CD4-positive, alpha-beta T cell treated with Interleukin-17A for 1 hour (primary cell): Measurements from ENCODE around the gene XG.
"Not testable (repeated sequence)": the region's sequence is repeated elsewhere in the genome, so short reads cannot be mapped to it uniquely, and the experiment has no call there.

Source experiments
- DNase-seq: peaks from one replicate; pipeline ENCODE4 v3.0.0-alpha.2; 2020

The XG gene

DNA sequence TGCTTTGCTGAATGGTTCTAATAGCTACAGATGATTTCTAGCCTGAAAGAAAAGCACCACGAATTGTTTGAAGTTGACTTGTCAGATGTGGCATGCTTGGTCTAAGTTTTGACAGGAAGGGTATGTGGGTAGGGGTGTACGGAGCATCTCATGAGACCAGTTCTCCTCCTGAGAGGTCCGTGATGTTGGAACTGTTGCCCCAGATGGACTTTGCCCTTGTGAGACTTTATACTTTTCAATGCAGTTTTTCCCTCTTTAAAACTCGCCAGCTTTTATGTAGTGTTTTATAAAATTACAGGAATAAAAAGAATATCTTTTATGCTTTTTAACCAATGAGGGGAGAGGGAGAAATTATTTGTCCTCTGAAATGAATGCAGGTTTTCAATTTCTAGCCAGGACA, 16.6 kb upstream of the XG start:
- DNase-seq = no peak

DNA sequence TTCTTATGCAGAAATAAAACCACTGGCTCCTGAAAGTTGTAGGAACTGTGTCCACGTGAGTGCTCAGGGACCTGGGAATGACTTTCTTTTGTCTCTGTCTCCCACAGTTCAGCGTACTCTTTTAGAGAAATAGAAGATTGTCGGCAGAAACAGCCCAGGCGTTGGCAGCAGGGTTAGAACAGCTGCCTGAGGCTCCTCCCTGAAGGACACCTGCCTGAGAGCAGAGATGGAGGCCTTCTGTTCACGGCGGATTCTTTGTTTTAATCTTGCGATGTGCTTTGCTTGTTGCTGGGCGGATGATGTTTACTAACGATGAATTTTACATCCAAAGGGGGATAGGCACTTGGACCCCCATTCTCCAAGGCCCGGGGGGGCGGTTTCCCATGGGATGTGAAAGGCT, 11.2 kb upstream of the XG start:
- no peak for DNase-seq

DNA sequence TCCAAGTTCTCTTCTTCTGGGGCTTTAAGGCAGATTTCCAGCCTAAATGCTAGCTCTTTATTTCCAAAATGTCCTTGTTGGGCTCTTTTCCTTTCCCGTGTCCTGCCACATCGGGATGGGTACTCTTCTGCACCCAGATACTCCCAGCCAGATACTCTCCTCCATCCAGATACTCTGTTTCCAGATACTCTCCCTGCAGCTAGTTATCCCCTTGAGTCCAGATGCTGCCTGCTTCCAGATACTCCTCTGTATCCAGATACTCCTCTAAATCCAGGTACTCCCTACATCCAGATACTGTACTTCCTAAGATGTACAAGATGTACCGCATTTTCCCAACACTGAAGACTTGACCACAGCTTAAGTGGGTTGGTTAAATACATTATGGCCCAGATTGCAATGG, 10.5 kb upstream of the XG start:
- no peak for DNase-seq

DNA sequence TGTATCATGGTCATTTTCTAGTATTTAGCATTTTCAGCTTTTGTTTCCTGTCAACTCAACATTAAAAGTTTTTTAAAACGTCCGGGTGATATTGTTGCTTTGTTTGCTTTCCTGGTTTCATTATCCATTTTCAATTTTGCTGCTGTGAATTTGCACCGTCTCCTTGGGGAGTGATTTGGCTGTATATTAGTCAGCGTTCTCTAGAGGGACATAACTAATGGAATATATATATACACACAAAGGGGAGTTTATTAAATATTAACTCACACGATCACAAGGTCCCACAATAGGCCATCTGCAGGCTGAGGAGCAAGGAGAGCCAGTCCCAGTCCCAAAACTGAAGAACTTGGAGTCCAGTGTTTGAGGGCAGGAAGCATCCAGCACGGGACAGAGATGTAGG, 5.6 kb upstream of the XG start:
- not testable (repeated sequence) for DNase-seq

DNA sequence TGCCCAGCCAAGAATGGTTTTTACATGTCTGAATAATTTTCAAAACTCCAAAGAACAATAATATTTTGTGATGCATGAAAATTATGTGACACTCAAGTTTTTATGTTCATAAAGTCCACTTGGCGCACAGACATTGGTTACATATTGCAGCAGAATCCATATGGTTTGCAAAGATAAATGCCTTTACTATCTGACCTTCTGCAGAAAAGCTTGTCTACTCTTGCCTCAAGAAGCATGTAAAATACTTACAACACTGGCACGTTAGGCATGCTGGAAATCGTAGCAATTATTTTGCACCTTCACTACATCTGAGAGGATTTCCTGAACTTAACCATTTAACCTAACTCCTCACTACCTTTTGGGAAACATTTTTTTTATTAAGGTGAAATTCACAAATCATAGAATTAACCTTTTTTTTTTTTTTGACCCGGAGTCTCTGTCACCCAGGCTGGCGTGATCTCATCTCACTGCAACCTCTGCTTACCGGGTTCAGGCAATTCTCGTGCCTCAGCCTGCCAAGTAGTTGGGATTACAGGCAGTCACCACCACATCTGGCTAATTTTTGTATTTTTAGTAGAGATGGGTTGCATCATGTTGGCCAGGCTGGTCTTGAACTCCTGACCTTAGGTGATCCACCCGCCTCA, 3.5 kb upstream of the XG start:
- no peak for DNase-seq

DNA sequence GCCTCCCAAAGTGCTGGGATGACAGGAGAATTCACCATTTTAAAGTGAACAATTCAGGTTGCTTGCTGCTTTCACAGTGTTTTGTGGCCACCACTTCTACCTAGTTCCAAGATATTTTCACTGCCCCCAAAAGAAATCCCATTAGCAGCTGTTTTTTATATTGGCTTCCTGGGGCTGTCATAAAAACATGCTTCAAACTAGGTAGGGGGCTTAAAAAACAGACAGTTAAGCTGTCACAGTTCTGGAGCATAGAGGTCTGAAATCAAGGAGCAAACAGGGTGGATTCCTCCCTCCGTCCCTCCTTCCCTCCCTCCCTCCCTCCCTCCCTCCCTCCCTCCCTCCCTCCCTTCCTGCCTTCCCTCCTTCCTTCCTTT, 3.0 kb upstream of the XG start:
- DNase-seq = no peak

DNA sequence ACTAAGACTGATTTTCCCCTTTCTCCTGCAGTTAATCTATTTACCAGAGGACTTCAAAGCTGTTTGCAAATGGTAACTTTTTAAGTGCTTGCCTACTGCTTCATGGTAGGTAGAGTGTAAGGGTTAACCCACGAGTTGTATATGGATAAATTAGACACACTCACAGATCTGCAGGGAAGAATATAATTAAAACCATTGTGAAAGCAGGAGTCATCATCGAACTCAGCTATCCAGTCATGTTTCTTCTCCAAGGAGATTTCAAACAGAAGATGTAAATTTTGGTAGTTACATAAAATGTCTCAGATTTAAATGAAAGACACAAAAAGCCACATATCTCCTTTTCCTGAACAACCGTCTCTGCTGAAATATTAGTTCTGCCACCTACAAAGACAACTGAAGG, 549 bp upstream of the XG start:
- no peak for DNase-seq

DNA sequence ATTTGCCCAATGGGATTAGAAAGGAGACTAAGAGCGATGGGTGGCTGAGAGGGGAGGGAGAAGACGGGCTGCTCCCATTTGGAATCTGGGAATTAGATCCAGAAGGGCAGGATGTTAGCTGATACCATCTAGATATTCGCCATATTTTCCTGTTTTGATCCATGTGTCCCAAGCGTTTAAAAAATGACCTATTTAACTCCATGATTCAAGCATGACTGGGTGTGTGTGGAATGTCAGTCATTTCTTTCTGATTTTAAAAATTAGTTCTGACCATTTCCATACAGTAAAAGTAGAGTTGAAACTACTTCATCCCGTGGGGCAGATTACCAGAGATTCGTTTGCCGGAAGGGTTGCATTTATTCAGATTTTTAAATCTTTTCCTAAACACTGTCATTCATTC, 601 bp downstream of the XG start:
- not testable (repeated sequence) for DNase-seq

DNA sequence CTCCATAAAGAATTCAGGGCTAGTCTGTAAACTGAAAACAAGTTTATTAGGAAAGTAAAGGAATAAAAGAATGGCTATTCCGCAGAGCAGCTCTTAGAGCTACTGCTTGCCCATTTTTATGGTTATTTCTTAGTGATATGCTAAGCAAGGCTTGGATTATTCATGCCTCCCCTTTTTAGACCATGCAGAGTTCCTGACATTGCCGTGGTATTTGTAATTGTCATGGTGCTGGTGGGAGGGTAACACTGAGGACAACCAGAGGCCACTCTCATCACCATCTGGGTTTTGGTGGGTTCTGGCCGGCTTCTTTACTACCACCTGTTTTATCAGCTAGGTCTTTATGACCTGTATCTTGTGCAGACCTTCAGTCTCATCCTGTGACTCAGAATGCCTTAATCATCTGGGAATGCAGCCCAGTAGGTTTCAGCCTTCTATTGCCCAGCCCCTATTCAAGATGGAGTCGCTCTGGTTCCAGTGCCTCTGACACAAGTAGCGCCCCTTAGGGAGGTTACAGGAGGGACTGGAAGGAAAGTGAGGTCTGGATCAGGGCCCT, 3.4 kb downstream of the XG start:
- not testable (repeated sequence) for DNase-seq

DNA sequence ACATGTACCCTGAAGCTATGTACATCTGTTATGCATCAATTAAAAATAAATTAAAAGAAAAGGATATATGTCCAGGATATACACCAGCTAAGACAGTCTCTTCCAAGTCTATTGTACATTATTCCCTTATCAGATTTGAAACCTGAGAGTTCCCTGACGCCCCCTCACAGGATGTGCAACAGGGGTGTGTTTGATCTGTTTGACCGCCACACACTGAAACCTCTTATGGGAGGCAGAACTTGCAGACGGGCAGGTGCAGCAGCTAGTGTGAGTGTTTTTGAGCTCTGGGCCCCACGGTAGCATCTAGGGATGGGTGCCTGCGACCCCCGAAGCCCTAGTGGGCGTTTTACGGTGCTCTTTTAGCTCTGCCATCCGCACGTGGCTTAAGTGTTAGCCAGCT, 4.7 kb downstream of the XG start:
- no peak for DNase-seq

DNA sequence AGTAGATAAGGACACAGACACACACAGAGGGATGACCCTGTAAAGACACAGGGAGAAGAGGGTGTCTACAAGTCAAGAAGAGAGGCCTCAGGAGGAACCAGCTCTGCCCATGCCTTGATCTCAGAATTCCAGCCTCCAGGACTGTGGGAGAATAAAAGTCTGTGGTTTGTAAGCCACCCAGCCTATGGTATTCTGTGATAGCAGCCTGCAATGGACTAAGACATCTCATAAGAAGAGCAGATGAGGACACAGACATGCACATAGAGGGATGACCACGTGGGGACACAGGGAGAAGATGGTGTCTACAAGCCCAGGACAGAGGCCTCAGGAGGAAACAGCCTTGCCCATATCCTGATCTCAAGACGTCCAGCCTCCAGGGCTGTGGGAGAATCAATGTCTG, 9.4 kb downstream of the XG start:
- no peak for DNase-seq

DNA sequence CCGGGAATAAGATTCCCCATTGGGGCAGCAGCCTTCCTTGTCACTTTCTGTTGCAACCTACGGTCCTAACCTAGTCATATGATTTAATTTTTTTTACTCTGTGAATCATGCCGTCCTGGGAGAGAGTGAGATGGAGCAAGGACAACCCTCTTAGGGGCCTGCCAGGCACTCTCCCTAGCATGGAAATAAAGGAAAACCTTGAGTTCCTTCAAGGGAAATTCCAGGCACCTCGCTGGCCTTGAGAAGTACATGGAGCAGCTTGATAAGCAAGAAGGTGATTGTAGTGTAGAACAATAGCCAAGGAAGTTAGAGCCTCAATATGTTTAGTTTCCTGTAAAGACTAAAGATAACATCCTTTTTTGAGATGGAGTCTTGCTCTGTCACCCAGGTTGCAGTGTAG, 10.8 kb downstream of the XG start:
- not testable (repeated sequence) for DNase-seq

DNA sequence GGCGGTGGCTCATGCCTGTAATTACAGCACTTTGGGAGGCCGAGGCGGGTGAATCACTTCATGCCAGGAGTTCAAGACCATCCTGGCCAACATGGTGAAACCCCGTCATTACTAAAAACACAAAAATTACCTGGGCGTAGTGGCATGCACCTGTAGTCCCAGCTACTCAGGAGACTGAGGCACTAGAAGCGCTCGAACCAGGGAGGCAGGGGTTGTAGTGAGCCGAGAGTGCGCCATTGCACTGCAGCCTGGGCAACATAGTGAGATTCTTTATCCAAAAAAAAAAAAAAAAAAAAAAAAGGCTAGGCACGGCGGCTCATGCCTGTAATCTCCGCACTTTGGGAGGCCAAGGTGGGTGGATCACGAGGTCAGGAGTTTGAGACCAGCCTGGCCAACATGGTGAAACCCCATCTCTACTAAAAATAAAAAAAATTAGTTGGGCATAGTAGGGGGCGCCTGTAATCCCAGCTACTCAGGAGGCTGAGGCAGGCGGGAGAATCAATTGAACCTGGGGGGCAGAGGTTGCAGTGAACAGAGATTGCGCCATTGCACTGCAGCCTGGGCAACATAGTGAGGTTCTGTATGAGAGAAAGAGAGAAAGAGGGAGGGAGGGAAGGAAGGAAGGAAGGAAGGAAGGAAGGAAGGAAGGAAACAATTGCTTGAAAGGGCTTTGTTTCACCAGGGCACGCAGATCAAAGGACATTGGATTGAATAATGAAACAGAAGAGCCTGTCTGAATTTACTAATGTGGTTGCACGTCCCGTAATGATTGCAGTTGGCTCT, 13.1 kb downstream of the XG start:
- not testable (repeated sequence) for DNase-seq

DNA sequence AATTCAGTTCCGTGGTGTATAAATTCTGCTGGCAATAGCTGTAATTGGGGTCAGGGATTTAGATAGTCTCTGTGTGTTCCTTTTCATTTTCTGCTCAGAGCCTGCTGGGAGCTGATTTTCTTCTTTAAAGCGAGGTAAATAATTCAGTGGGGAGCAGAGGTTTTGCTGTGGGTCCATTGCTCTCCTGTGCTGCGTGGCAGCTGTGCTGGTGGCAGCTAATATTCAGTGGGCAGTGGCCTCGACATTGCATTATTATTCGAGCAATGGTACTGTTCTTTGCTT, 13.7 kb downstream of the XG start:
- no peak for DNase-seq

DNA sequence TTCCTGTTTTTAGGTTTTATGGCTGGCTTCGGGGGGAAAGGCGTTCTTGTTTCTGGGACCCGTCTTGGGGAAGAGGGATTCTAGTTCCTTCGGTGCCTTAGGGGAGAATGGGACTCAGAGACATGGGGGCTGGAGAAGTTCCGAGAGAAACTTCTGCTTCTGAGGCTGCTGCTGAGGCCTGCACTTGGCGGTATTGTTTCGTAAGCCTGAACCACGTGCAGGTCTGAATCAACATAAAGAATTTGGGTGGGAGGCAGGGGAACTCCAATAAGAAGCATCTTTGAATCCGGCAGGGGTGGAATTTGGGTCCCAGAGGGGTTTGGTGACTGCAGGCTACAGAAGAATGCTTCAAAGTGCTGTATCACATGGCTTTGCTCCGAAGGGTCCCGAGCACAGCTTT, 15.1 kb downstream of the XG start:
- no peak for DNase-seq

DNA sequence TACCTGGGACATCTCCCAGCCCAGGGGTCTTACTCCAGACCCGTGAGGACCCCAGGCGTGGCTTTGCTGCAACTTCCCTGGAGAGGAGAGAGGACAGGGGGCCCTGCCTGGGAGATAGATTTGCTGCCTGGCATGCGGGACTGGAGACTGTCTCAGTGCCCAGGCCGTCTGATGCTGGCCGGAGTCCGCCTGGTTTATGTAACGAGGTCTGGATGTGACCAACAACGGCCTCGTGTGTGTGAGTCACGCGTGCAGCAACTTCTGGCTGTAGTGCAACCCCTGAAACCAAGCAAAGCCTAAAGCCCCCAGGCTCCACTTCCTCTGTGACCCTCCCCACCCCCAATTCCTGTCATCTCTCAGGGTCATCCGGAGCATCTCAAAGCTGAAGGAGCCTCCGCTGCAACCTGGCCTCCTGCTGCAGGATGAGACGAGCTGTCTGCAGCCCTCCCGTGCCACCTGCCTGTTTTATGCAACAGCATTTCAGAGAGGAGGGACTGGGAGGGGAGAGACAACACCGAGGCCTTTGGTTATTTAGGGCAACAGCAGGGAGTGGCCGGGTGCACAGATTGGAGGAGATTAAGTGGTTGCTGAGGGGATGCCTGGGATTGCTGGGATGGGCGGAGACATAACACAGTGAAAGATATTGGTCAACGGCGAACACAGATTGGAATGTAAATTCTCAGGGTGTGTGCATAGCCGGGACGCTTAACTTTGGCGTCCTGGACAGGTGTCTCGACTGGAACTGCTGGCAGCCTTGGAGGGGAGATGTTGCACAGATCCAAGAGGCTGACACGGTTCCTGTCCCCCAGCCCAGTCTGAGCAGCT, 16.0 kb downstream of the XG start:
- no peak for DNase-seq

DNA sequence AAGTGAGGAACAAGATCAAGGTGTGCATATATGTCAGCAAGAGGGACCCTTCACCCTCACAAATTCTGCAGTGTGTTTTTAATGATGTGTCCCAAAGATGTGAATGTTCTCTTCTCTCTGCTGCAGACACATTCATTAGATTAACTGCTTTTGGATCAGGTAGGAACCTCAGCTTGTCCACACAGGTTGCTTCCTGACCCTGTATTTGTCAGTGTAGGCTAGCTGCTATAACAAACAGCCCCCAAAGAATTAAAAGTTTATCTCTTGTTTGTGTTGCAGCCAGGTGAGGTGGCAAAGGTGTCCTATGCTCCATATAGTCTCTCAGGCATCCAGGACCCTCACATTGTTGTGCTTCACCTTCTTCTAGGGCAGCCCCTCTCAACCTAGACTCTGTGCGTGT, 17.8 kb downstream of the XG start:
- DNase-seq = no peak

DNA sequence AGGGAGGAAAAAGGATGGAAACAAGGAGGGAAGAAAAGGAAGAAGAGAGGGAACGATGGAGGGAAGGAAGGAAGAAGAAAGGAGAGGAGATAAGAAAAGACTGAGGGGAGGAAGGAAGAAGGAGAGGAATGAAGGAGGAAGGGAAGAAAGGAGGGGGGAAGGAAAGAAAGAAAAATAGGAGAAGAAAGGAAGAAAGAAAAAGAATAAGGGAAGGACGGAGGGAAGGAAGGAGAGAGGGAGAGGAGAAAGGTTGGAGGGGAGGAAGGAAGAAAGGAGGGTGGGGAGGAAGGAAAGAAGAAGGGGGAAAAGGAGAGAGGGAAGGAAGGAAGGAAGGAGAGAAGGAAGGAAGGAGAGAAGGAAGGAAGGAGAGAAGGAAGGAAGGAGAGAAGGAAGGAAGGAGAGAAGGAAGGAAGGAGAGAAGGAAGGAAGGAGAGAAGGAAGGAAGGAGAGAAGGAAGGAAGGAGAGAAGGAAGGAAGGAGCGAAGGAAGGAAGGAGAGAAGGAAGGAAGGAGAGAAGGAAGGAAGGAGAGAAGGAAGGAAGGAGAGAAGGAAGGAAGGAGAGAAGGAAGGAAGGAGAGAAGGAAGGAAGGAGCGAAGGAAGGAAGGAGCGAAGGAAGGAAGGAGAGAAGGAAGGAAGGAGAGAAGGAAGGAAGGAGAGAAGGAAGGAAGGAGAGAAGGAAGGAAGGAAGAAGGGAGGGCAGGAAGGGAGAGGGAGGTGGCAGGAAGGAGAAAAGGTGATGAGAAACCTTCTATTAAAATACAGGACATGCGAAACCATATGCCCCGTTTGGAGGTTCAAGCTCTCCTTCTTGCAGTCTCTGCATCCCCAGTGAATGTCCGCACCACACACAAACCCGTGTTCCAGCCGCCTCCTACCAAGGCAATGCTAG, 21.6 kb downstream of the XG start:
- not testable (repeated sequence) for DNase-seq

DNA sequence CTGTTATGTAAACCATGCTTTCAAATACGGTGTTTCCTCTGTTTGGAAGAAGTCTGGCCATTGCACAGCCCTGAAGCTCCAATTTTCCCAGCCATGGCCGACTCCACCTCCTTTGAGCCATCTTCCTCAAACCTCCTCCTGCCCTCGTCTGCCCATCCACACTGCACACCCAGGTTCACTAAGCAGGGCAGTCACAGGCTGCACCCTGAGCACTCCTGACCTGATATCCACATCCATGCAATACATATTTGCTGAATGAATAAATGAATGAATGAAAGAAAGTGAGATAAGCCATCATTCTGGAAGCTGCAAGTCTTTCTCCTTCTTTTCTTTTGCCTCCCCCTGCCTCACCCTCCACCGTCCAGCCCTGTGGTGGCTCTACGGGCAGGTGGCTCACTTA, 22.2 kb downstream of the XG start:
- no peak for DNase-seq

DNA sequence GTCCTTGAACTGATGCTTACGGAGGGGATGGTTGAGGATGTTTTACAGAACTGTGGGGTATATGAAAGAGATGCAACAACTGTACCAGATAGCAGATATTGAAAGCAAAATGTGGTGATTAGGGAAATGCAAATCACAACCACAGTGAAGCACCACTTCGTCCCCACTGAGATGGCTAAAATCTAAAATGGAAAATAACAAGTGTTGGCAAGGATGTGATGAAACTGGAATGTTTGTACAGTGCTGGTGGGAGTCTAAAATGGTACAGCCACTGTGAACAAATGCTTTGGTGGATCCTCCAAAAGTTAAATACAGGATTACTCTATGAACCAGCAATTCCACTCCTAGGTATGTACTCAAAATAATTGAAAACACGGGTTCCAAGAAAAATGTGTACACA, 22.9 kb downstream of the XG start:
- DNase-seq = no peak

DNA sequence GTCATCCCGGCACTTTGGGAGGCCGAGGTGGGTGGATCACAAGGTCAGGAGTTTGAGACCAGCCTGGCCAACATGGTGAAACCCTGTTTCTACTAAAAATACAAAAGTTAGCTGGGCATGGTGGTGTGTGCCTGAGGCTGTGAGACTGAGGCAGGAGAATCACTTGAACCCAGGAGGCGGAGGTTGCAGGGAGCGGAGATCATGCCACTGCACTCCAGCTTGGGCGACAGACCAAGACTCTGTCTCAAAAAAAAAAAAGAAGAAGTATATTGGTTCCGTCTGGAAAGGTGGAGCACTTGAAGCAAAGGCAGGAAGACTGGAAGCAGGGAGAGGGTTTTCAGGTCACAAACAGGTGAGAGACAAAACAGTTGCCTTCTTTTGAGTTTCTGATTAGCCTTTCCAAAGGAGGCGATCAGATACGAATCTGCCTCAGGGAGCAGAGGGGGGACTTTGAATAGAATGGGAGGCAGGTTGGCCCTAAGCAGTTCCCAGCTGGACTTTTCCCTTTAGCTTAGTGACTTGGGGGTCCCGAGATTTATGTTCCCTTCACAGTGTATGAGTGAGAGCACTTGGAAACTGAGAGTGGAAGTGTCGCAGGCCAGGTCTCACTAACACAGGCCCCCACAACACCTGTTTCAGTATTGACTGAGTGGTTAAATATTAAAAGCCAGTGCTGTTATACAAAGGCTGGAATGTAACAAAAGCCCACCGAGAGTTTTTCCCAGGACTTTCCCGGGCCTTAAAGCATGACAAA, 28.8 kb downstream of the XG start:
- not testable (repeated sequence) for DNase-seq

DNA sequence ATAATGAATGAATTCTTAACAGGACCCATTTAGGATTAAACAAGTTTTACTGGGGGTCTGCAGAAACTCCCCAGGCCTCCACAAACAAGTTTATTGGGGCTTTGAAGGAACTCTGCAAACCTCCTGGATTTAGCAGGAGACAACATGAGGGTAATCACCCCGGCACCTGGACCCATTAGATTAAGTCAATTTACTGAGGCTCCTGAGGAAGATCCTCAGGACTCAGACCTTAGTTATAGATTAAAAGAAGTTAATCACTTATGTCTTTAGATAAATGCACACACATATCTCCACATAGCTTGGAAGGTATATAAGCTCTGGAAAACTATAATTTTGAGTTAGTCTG, 29.4 kb downstream of the XG start:
- DNase-seq = no peak
